ENCODE data around the gene GSTM5.

The GSTM5 gene

DNA sequence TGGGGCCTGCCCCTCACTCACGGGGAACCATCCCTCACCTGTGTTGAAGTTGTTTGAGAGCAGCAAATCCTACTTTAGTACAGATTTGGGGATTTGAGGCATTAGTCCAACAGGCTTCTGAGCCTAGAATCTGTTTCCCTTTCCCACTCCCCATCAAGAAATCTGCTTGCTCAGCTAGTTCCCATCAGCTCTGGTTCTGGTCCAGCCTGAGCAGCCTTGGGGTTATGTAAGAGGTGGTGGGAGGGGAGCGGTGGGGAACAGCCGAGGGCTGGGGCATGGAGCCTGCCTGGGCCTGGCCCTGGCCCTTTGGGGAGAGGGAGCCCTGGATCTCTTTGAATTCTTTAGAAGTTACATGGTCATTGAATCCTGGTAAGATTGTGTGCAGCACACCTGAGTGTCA is 4.1 kb downstream of the GSTM5 start:
- Histone ChIP-seq H3K36me3 (ENCODE audit: control insufficient read depth in 2 of 2, insufficient read depth in 2 of 2, low read length in 2 of 2) (no peaks in the 10 kb centered on the region), H3K27ac (ENCODE audit: low read depth in 2 of 2, low read length in 2 of 2) (no peak overlapping the region), H3K4me3 (ENCODE audit: low read length in 2 of 2) (no peak overlapping the region), H3K9me3 (ENCODE audit: control insufficient read depth in 2 of 2, low read length in 2 of 2) (no peaks in the 10 kb centered on the region), H3K27me3 (ENCODE audit: control insufficient read depth in 2 of 2, insufficient read depth in 2 of 2, low read length in 2 of 2) (no peaks in the 10 kb centered on the region), H3K4me1 (ENCODE audit: control insufficient read depth in 2 of 2, insufficient read depth in 2 of 2, low read length in 2 of 2) (no peaks in the 10 kb centered on the region), H3K9ac (ENCODE audit: low read depth in 1 of 2, low read length in 2 of 2) (no peak overlapping the region)

DNA sequence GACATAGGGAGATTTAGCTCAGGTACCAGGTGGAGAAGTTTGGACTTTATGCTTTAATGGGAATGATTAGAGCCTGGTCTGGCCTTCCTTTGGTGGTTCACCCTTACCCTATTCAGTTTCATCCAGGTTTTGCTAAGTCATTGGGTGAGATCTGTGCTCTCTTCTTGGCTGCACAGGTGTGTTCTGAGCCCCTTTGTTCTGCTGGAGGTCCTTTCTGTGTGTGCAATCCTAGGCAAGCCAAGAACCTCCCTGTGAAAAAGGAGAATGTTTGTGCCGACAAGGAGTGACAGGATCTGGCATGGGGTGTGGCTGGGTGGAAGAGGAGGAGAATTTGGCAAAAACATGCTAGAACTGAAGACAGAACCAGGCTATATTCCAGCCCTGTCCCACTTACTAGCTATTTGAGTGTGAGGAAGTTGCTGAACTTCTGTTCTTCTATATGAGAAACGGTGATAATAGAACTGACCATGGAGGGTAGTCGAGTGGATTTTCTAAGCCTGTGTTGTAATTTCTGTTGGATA is 4.6 kb downstream of the GSTM5 start:
- Histone ChIP-seq H3K4me3 (ENCODE audit: low read length in 2 of 2) (no peak overlapping the region), H3K27me3 (ENCODE audit: control insufficient read depth in 2 of 2, insufficient read depth in 2 of 2, low read length in 2 of 2) (no peaks in the 10 kb centered on the region), H3K27ac (ENCODE audit: low read depth in 2 of 2, low read length in 2 of 2) (no peak overlapping the region), H3K9ac (ENCODE audit: low read depth in 1 of 2, low read length in 2 of 2) (no peak overlapping the region), H3K9me3 (ENCODE audit: control insufficient read depth in 2 of 2, low read length in 2 of 2) (no peaks in the 10 kb centered on the region), H3K36me3 (ENCODE audit: control insufficient read depth in 2 of 2, insufficient read depth in 2 of 2, low read length in 2 of 2) (no peaks in the 10 kb centered on the region), H3K4me1 (ENCODE audit: control insufficient read depth in 2 of 2, insufficient read depth in 2 of 2, low read length in 2 of 2) (no peaks in the 10 kb centered on the region)

DNA sequence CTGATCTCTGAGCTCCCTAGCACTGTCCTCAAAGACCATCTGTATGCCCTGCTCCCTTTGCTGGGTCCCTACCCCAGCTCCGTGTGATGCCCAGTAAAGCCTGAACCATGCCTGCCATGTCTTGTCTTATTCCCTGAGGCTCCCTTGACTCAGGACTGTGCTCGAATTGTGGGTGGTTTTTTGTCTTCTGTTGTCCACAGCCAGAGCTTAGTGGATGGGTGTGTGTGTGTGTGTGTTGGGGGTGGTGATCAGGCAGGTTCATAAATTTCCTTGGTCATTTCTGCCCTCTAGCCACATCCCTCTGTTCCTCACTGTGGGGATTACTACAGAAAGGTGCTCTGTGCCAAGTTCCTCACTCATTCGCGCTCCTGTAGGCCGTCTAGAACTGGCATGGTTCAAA is 5.7 kb downstream of the GSTM5 start:
- H3K9ac ChIP-seq (ENCODE audit: low read depth in 1 of 2, low read length in 2 of 2), result no peak overlapping the region
- H3K4me3 ChIP-seq (ENCODE audit: low read length in 2 of 2), result no peak overlapping the region
- H3K4me1 ChIP-seq (ENCODE audit: control insufficient read depth in 2 of 2, insufficient read depth in 2 of 2, low read length in 2 of 2), result peaks cover 0 to 4% of the 10 kb centered on the region in 2 donors
- no peaks in the 10 kb centered on the region for H3K27me3 ChIP-seq (ENCODE audit: control insufficient read depth in 2 of 2, insufficient read depth in 2 of 2, low read length in 2 of 2)
- no peak overlapping the region for H3K27ac ChIP-seq (ENCODE audit: low read depth in 2 of 2, low read length in 2 of 2)
- H3K9me3 ChIP-seq (ENCODE audit: control insufficient read depth in 2 of 2, low read length in 2 of 2), result no peaks in the 10 kb centered on the region
- no peaks in the 10 kb centered on the region for H3K36me3 ChIP-seq (ENCODE audit: control insufficient read depth in 2 of 2, insufficient read depth in 2 of 2, low read length in 2 of 2)

DNA sequence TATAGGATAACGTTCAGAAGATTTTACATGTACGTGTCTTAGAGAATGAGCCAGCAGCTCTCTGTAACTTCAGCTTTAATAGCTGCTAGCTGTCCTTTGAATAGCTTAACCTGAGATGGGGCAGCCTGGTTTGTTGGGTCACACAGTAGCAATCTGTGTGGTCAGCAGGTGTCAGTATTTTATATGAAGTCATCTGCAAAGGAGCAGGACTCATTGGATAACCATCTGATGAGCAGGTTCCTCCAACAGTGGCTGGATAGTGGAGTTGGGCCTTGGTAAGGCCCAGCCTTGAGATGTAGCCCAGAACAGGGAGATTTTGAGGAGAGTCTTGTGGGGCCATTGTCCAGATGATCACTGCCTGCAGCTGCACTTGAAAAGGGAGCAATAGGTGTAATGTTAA is 6.4 kb downstream of the GSTM5 start:
- Histone ChIP-seq H3K27ac (ENCODE audit: low read depth in 2 of 2, low read length in 2 of 2) (no peak overlapping the region), H3K36me3 (ENCODE audit: control insufficient read depth in 2 of 2, insufficient read depth in 2 of 2, low read length in 2 of 2) (no peaks in the 10 kb centered on the region), H3K27me3 (ENCODE audit: control insufficient read depth in 2 of 2, insufficient read depth in 2 of 2, low read length in 2 of 2) (no peaks in the 10 kb centered on the region), H3K4me1 (ENCODE audit: control insufficient read depth in 2 of 2, insufficient read depth in 2 of 2, low read length in 2 of 2) (peaks cover 0 to 4% of the 10 kb centered on the region in 2 donors), H3K4me3 (ENCODE audit: low read length in 2 of 2) (no peak overlapping the region), H3K9me3 (ENCODE audit: control insufficient read depth in 2 of 2, low read length in 2 of 2) (no peaks in the 10 kb centered on the region), H3K9ac (ENCODE audit: low read depth in 1 of 2, low read length in 2 of 2) (no peak overlapping the region)

DNA sequence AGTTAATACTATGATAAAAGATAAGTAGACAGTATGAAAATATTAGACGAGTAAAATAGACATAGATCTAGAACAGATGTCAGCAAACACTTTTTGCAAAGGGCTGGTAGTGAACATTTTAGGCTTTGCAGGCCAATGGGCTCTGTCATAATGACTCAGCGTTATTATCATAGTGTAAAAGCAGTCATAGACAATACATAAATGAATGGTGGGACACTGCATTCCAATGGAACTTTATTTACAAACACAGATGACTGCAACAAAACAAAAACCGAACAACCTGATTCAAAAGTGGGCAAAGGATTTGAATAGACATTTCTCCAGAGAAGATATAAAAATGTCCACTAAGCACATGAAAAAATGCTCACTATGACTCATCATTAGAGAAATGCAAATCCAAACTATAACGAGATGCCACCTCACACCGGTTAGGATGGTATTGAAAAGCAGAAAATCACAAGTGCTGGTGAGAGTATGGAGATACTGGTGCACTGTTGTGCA is 7.3 kb downstream of the GSTM5 start:
- Histone ChIP-seq H3K27ac (ENCODE audit: low read depth in 2 of 2, low read length in 2 of 2) (no peak overlapping the region), H3K9ac (ENCODE audit: low read depth in 1 of 2, low read length in 2 of 2) (no peak overlapping the region), H3K9me3 (ENCODE audit: control insufficient read depth in 2 of 2, low read length in 2 of 2) (no peaks in the 10 kb centered on the region), H3K27me3 (ENCODE audit: control insufficient read depth in 2 of 2, insufficient read depth in 2 of 2, low read length in 2 of 2) (no peaks in the 10 kb centered on the region), H3K4me1 (ENCODE audit: control insufficient read depth in 2 of 2, insufficient read depth in 2 of 2, low read length in 2 of 2) (peaks cover 0 to 4% of the 10 kb centered on the region in 2 donors), H3K4me3 (ENCODE audit: low read length in 2 of 2) (no peak overlapping the region), H3K36me3 (ENCODE audit: control insufficient read depth in 2 of 2, insufficient read depth in 2 of 2, low read length in 2 of 2) (no peaks in the 10 kb centered on the region)

DNA sequence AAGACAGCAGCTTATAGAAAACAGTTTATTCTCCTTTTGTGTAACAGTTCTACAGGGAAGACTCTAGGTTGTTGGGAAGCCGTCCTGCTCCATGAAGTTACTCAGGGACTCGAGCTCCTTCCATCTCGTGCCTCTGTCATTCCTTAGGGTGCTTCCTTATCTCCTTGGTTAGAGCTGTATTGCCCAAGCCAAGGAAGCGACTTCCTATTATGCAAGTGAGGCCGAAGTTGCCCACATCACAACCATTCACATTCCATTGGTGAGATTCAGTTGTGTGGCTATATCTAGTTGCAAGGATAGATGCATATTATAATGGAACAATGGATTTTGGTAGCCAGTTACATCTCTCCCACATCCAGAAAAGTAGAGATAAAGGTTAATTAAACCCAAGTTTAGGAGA is 9.0 kb downstream of the GSTM5 start:
- Histone ChIP-seq H3K9me3 (ENCODE audit: control insufficient read depth in 2 of 2, low read length in 2 of 2) (no peaks in the 10 kb centered on the region), H3K36me3 (ENCODE audit: control insufficient read depth in 2 of 2, insufficient read depth in 2 of 2, low read length in 2 of 2) (no peaks in the 10 kb centered on the region), H3K27ac (ENCODE audit: low read depth in 2 of 2, low read length in 2 of 2) (no peak overlapping the region), H3K4me1 (ENCODE audit: control insufficient read depth in 2 of 2, insufficient read depth in 2 of 2, low read length in 2 of 2) (peaks cover 0 to 4% of the 10 kb centered on the region in 2 donors), H3K9ac (ENCODE audit: low read depth in 1 of 2, low read length in 2 of 2) (no peak overlapping the region), H3K4me3 (ENCODE audit: low read length in 2 of 2) (no peak overlapping the region), H3K27me3 (ENCODE audit: control insufficient read depth in 2 of 2, insufficient read depth in 2 of 2, low read length in 2 of 2) (no peaks in the 10 kb centered on the region)

DNA sequence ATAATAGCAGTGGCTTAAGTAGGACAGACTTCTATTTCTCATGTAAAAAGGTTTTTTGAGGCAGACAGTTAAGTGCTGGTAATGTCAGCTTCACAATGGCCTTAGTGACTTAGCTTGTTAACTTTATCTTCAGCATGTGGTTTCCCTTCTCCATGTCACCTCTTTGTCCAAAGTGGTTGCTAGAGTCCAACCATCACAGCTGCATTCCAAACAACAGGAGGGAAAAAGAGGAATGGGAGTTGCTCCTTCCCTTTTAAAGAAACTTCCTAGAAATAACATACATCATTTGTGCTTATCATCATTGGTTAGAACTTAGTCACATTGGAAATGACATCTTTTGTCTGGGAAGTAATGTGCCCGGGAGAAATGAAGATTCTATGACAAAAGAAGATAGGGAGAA is 9.9 kb downstream of the GSTM5 start:
- H3K27ac ChIP-seq (ENCODE audit: low read depth in 2 of 2, low read length in 2 of 2), result no peak overlapping the region
- H3K27me3 ChIP-seq (ENCODE audit: control insufficient read depth in 2 of 2, insufficient read depth in 2 of 2, low read length in 2 of 2), result no peaks in the 10 kb centered on the region
- H3K9me3 ChIP-seq (ENCODE audit: control insufficient read depth in 2 of 2, low read length in 2 of 2), result no peaks in the 10 kb centered on the region
- no peaks in the 10 kb centered on the region for H3K36me3 ChIP-seq (ENCODE audit: control insufficient read depth in 2 of 2, insufficient read depth in 2 of 2, low read length in 2 of 2)
- peaks cover 0 to 4% of the 10 kb centered on the region in 2 donors for H3K4me1 ChIP-seq (ENCODE audit: control insufficient read depth in 2 of 2, insufficient read depth in 2 of 2, low read length in 2 of 2)
- H3K9ac ChIP-seq (ENCODE audit: low read depth in 1 of 2, low read length in 2 of 2), result no peak overlapping the region
- H3K4me3 ChIP-seq (ENCODE audit: low read length in 2 of 2), result no peak overlapping the region

DNA sequence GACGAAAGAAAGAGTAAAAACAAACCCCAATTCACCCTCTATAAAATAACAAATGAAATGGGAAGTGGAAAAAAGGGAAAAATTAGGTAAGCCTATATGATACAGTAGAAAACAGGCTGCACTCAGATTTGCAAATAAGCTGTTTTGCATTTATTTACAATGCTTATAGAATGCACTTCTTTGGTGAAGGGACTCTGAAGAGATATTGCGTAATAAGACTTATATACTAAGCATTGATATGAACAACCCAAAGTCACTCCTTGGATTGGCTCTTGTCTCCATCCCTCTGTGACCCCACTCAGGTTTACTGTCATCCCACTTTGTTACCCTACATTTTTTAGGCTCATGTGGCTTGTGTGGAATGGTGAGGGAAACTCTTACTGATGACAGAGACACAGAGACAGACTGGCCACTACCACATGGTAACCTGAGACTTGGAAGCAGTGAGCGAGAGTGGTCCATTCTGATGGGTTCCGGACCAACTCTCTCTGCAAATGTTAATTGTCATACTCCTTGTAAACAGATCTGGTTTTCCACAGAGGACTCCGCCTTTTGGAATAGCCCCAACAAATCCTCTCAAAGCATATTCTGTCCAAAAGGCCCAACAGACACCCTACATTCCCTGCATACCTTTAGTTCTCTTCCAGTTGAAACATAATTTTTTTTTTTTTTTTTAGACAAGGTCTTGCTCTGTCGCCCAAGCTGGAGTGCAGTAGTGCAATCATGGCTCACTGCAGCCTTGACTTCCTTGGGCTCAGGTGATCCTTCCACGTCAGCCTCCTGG is 11.0 kb downstream of the GSTM5 start:
- no peaks in the 10 kb centered on the region for H3K9me3 ChIP-seq (ENCODE audit: control insufficient read depth in 2 of 2, low read length in 2 of 2)
- no peak overlapping the region for H3K27ac ChIP-seq (ENCODE audit: low read depth in 2 of 2, low read length in 2 of 2)
- no peaks in the 10 kb centered on the region for H3K36me3 ChIP-seq (ENCODE audit: control insufficient read depth in 2 of 2, insufficient read depth in 2 of 2, low read length in 2 of 2)
- H3K9ac ChIP-seq (ENCODE audit: low read depth in 1 of 2, low read length in 2 of 2), result no peak overlapping the region
- H3K27me3 ChIP-seq (ENCODE audit: control insufficient read depth in 2 of 2, insufficient read depth in 2 of 2, low read length in 2 of 2), result no peaks in the 10 kb centered on the region
- H3K4me3 ChIP-seq (ENCODE audit: low read length in 2 of 2), result no peak overlapping the region
- peaks cover 0 to 4% of the 10 kb centered on the region in 2 donors for H3K4me1 ChIP-seq (ENCODE audit: control insufficient read depth in 2 of 2, insufficient read depth in 2 of 2, low read length in 2 of 2)

DNA sequence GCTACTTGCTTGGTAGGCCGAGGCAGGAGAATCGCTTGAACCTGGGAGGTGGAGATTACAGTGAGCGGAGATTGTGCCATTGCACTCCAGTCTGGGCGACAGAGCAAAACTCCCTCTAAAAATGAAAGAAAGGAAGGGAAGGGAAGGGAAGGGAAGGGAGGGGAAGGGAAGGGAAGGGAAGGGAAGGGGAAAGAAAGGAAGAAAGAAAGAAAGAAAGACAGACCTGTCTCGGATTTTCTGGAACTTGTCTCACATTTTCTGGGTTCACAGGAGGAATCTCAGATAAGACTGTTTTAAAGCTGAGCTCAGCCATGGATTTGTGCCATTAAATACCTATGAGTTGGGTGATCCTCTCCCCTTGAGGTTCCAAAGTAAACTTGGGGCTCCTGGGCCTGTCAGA is 12.9 kb downstream of the GSTM5 start:
- H3K4me3 ChIP-seq (ENCODE audit: low read length in 2 of 2), result no peak overlapping the region
- H3K27ac ChIP-seq (ENCODE audit: low read depth in 2 of 2, low read length in 2 of 2), result no peak overlapping the region
- H3K36me3 ChIP-seq (ENCODE audit: control insufficient read depth in 2 of 2, insufficient read depth in 2 of 2, low read length in 2 of 2), result no peaks in the 10 kb centered on the region
- no peak overlapping the region for H3K9ac ChIP-seq (ENCODE audit: low read depth in 1 of 2, low read length in 2 of 2)
- no peaks in the 10 kb centered on the region for H3K27me3 ChIP-seq (ENCODE audit: control insufficient read depth in 2 of 2, insufficient read depth in 2 of 2, low read length in 2 of 2)
- H3K9me3 ChIP-seq (ENCODE audit: control insufficient read depth in 2 of 2, low read length in 2 of 2), result no peaks in the 10 kb centered on the region
- peaks cover 0 to 4% of the 10 kb centered on the region in 2 donors for H3K4me1 ChIP-seq (ENCODE audit: control insufficient read depth in 2 of 2, insufficient read depth in 2 of 2, low read length in 2 of 2)

DNA sequence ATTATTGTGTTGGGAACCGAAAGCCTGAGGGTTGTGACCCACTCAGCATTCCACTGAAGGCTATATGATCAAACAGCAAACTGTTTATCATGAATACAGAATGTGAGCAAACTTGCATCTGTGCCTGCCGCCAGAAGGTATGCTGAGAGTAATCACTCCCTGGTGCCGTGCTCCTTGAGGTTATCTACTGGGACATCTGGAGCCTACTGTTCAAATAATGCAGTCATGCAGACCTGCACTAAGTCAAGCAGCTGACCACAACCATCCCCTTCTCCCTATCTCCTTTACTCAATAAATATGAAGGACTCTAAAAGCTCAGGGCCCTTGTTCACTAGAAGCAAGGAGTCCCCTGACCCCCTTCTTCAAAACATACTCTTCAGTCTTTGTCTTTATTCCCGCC is 13.5 kb downstream of the GSTM5 start:
- H3K4me3 ChIP-seq (ENCODE audit: low read length in 2 of 2), result no peak overlapping the region
- no peak overlapping the region for H3K27ac ChIP-seq (ENCODE audit: low read depth in 2 of 2, low read length in 2 of 2)
- no peaks in the 10 kb centered on the region for H3K9me3 ChIP-seq (ENCODE audit: control insufficient read depth in 2 of 2, low read length in 2 of 2)
- no peaks in the 10 kb centered on the region for H3K36me3 ChIP-seq (ENCODE audit: control insufficient read depth in 2 of 2, insufficient read depth in 2 of 2, low read length in 2 of 2)
- no peak overlapping the region for H3K9ac ChIP-seq (ENCODE audit: low read depth in 1 of 2, low read length in 2 of 2)
- no peaks in the 10 kb centered on the region for H3K27me3 ChIP-seq (ENCODE audit: control insufficient read depth in 2 of 2, insufficient read depth in 2 of 2, low read length in 2 of 2)
- H3K4me1 ChIP-seq (ENCODE audit: control insufficient read depth in 2 of 2, insufficient read depth in 2 of 2, low read length in 2 of 2), result peaks cover 0 to 4% of the 10 kb centered on the region in 2 donors

All from mucosa of rectum (tissue), 2 donors.